GM13977 (cell line): ENCODE data around the gene TP53INP2.
A peak's percentile ranks its signal among the peaks of the same experiment; 100 is the strongest.

Experiments used
- DNase-seq: peaks from one replicate; pipeline ENCODE4 v3.0.0; 2012; ENCODE audit warnings: low spot score
- CTCF ChIP-seq: IDR thresholded peaks from 2 replicates; pipeline ENCODE4 v1.5.1; 2012; ENCODE audit warnings: mild to moderate bottlenecking, control low read depth; ENCODE audit not compliant: insufficient read depth; ENCODE audit errors: extremely low read depth, missing control alignments
- in situ Hi-C: fragments of 300-500 bp; cut with MboI; formaldehyde crosslinking; loops from one replicate; pipeline ENCODE4 v1.12.0; 2022; ENCODE audit warnings: low sequenced_read_pairs, low pct_unique_long_range_greater_than_20kb, mixed read lengths, inconsistent platforms; ENCODE audit not compliant: unreplicated experiment

Gene TP53INP2

GRCh38 chr20:34746674-34747073 is 42.5 kb downstream of the TP53INP2 start:
- no peak for DNase-seq
- in situ Hi-C loops = no loop called here
- no peak for TF ChIP-seq CTCF

GRCh38 chr20:34747479-34747878 is 43.3 kb downstream of the TP53INP2 start:
- no peak for TF ChIP-seq CTCF
- in situ Hi-C loops = no loop called here
- DNase-seq = peak; percentile 45

- in situ Hi-C loops = no loop called here
- DNase-seq = no peak
- TF ChIP-seq CTCF = no peak
These were observed 44.6 kb downstream of the TP53INP2 start for GRCh38 chr20:34748709-34749108.

- DNase-seq = no peak
- no peak for TF ChIP-seq CTCF
These were observed 46.3 kb downstream of the TP53INP2 start for GRCh38 chr20:34750484-34750883.

GRCh38 chr20:34751453-34751852 is 47.3 kb downstream of the TP53INP2 start:
- no peak for TF ChIP-seq CTCF
- in situ Hi-C loops = no loop called here
- DNase-seq = no peak

More at GRCh38 chr20:34750484-34750883, 46.3 kb downstream of the TP53INP2 start:
- in situ Hi-C loops = no loop called here

- peak; percentile 23 for TF ChIP-seq CTCF
- in situ Hi-C loops = no loop called here
- DNase-seq = no peak
These were observed 49.7 kb downstream of the TP53INP2 start for GRCh38 chr20:34753706-34754461.
